NCI-H1048 (cell line): Measurements from ENCODE around the gene UACA.

Experiments used
- DNase-seq: peaks from one replicate; lab custom pipeline; 2025; lab: John Stamatoyannopoulos, UW

Gene UACA

DNA sequence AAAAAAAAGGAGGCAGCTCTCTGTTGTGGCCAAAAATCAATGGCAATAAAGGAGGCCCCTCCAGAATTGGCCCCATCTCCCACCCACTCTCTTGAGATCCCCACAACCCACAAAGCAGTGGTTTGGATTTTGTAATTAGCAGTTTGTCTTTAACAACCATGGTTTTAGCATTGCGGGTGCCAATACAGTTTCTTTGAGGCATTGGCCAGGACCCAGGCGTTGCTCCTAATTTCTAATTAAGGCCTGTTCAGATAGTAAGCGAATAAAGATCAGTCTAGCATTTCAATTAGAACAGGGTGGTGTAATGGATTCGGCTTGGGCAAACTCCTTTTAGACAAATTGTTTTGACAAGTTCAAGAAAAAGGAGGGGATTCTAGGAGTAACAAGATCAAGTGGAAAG, 23.6 kb upstream of the UACA start:
- DNase-seq = no peak

GRCh38 chr15:70783610-70784022, 20.3 kb upstream of the UACA start:
- no peak for DNase-seq

GRCh38 chr15:70783041-70783440, 19.7 kb upstream of the UACA start:
- DNase-seq = no peak

DNA sequence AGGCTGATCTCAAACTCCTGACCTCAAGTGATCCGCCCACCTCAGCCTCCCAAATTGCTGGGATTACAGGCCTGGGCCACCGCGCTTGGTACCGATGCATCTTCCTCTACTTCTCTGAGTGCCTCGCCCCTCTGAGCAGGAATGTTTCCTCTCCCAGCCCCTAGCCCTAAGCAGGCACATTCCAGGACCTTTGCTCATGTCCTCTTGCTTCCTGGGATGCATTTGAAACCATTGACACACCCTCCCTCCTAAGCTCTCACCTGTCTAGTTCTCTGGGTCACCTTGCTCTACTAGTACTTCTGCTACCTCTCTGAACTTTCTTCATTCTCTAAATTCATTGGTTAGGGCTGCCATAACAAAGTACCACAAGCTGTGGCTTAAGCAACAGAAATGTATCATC, 17.9 kb upstream of the UACA start:
- DNase-seq = no peak

DNA sequence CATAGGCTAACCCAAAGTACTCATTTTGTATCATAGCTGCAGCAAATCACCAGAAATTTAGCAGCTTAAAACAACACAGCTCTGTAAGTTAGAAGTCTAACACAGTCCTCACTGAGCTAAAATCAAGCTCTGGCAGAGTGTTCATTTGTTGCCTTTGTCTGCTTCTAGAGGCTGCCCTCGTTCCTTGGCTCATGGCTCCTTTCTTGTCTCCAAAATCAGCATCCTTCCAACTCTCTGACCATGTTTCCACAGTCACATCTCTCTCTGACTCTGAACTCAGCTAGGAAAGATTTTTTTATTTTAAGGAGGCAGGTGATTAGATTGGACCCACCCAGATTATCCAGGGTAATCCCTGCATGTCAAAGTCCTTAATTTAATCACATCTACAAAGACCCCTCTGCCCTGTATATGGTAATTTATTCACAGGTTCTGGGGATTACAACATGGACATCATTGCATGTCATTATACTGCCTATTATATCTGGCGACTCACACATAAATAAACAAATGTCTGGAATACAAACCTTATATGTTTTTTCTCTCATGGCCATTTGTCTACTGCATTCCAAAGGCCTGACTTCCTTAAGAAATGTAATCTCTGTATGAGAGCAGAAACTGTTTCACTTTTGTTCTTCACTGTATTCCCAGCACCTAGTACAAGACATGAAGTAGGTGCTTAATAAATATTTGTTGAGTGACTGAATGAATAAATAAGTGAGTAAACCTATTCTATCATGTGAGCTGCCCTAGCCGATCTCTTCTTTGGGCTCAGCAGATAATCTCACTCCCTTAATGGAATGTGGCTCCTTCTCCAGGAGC, 15.1 kb upstream of the UACA start:
- DNase-seq = no peak

GRCh38 chr15:70777170-70777926, 14.0 kb upstream of the UACA start:
- DNase-seq = no peak

DNA sequence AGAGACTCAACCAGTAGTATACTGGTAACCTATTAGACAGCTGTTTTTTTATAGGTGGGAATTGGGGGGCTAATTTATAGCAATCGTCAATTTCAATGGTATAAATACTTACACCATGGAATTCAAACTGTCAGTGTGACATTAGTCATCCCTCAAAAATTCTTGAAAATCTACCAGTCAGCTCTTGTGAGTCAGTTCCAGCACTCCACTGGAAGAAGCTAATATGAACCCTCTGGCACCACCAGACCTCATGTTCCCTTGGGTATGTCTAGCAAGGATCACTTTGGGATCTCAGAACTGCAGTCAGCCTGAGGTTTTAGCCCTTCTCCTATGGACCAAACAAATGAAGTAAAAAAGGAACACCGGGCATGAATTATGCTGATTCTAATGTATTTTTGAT, 11.8 kb upstream of the UACA start:
- no peak for DNase-seq

GRCh38 chr15:70772402-70772801, 9.0 kb upstream of the UACA start:
- no peak for DNase-seq

GRCh38 chr15:70770863-70771262, 7.5 kb upstream of the UACA start:
- DNase-seq = no peak

DNA sequence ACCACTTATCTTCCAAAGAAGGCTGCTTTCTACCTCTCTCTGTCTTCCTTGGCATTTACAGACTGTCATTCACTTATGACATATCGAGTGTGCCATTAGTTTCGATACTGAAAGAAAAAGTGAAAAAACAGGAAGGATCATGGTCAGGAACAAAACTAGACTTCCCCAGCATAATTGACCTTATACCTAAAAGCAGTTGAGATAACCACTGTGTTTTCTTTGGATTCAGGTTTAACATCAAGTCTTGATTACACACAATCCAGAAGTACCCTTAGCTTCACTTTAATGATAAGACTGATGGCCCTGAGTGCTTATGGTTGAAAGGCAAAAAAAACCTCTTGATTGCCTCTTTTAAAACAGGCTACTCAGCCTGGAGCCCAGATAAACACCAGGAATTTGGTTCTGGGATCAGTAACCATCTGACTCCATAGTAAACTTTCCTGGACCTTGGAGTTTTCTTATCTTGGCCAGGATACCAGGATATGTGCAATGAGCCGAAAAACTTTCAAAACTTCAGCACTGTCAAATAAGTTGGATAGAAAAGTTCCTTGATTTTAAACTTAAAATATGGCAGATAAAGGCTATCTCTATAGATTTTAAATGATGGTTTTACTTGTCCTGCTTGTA, 5.0 kb upstream of the UACA start:
- no peak for DNase-seq

- DNase-seq = no peak
These were observed 4.3 kb upstream of the UACA start for GRCh38 chr15:70767667-70768066.

- no peak for DNase-seq
These were observed 3.2 kb upstream of the UACA start for GRCh38 chr15:70766597-70766996.

GRCh38 chr15:70765504-70766281, 2.3 kb upstream of the UACA start:
- no peak for DNase-seq

GRCh38 chr15:70763950-70764730, 782 bp upstream of the UACA start:
- no peak for DNase-seq

GRCh38 chr15:70762469-70763119, 764 bp downstream of the UACA start:
- no peak for DNase-seq

- DNase-seq = no peak
These were observed 1.4 kb downstream of the UACA start for GRCh38 chr15:70761931-70762468.

DNA sequence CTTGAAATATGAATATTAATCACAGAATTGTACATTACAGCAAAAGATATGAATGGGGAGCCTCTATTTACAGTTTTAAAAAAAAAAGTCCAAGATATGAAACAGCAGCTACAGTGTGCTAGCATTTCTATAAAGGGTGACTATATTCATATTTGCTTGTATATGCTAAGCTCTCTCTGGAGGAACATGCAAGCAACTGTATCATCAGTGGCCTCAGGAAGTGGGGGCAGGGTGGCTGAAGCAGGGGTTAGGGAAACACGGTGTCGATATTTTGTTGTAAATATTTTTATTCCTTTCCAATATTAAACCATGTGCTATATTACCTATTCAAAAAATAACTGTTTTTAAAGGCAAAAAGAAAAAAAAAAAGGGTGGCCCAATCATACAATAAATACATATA, 2.3 kb downstream of the UACA start:
- no peak for DNase-seq

GRCh38 chr15:70758790-70759462, 4.4 kb downstream of the UACA start:
- DNase-seq = no peak

DNA sequence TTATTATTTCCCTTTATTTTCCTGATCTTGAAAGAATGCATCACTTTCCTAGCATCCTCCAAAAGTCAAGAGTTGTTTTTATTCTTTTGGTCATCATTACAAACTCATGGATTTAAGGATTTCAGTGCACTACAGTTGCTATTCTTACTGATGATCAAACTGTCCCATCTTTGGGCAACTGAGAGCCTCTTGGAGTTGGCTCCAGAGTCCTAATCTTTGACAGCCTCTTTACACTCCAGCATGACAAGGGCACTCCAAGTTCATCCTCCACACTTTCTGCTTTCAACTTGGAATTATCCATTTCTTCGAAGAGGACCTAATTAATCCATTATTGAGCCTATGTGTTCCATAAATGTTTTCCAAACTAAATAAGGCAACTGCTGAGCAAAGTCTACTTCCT, 5.7 kb downstream of the UACA start:
- DNase-seq = no peak

- peak; percentile 44 for DNase-seq
These were observed 8.5 kb downstream of the UACA start for GRCh38 chr15:70754862-70755261.
